ENCODE data around the gene MBD5.

DNA sequence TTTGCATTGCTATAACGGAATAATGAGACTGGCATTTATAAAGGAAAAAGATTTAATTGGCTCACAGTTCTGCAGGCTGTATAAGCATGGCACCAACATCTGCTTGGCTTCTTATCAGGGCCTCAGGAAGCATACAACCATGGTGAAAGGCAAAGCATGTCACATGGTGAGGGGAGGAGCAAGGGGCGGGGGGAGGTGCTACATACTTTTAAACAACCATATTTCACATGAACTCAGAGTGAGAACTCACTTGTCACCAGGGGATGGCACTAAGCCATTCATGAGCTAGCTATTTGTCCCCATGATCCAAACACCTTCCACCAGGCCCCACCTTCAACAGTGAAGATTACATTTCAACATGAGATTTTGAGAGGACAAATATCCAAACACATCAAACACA is 188.7 kb downstream of the MBD5 start:
- TF ChIP-seq ZNF274 (IDR thresholded peaks at IDR 0.05; ENCODE audit: low read depth, low read length), result no peak
- no peak for TF ChIP-seq YY1 (IDR thresholded peaks at IDR 0.05; ENCODE audit: insufficient read depth, insufficient read length)

Measured in NT2/D1 (cell line).